Activated naive CD8-positive, alpha-beta T cell treated with anti-CD3 and anti-CD28 coated beads for 36 hours (primary cell): ENCODE data around the gene RHOF. TPM values are rescaled to one million over a fixed set of nuclear protein-coding genes. Genes with fewer than 3 reads are reported as not detected.

ENCODE experiments used
- DNase-seq: peaks from one replicate; pipeline ENCODE4 v3.0.0; 2021
- H3K27ac Mint-ChIP-seq: one replicate; pipeline ENCODE4 v1.8.0; 2022; ENCODE audit warnings: mild to moderate bottlenecking, moderate library complexity, mixed read lengths
- H3K27me3 Mint-ChIP-seq: one replicate; pipeline ENCODE4 v1.8.0; 2022; ENCODE audit warnings: mild to moderate bottlenecking, mixed read lengths
- H3K36me3 Mint-ChIP-seq: one replicate; pipeline ENCODE4 v1.8.0; 2021; ENCODE audit warnings: mild to moderate bottlenecking, mixed read lengths
- H3K4me1 Mint-ChIP-seq: one replicate; pipeline ENCODE4 v1.8.0; 2021; ENCODE audit warnings: mixed read lengths
- H3K4me3 Mint-ChIP-seq: one replicate; pipeline ENCODE4 v1.8.0; 2022; ENCODE audit warnings: mild to moderate bottlenecking, moderate library complexity, mixed read lengths
- H3K9me3 Mint-ChIP-seq: one replicate; pipeline ENCODE4 v1.8.0; 2022; ENCODE audit warnings: mixed read lengths
- total RNA-seq, 2 experiments: library from RNA; stranded (reverse); gene quantifications; one replicate each; pipeline ENCODE4 v1.2.3, GENCODE V29; 2021

RHOF gene
- 10 to 100 TPM; 78.6 to 85.5 TPM for total RNA-seq

GRCh38 chr12:121793440-121793837 is at the start of gene RHOF:
TSS of gene RHOF (minus strand) at chr12:121793688. CDS start at chr12:121793633, 55 bp downstream.
- H3K27ac Mint-ChIP-seq = peak within 1 kb of the TSS; percentile 98
- no peak for DNase-seq
- H3K36me3 Mint-ChIP-seq = peaks cover 33% of the 10 kb centered on the region
- peak within 1 kb of the TSS; percentile 96 for H3K4me3 Mint-ChIP-seq
- peaks cover 61% of the 10 kb centered on the region for H3K4me1 Mint-ChIP-seq
- H3K9me3 Mint-ChIP-seq = no peaks in the 10 kb centered on the region
- H3K27me3 Mint-ChIP-seq = no peaks in the 10 kb centered on the region

- Mint-ChIP-seq H3K27ac (peak overlapping the region; percentile 92), H3K9me3 (no peaks in the 10 kb centered on the region), H3K4me1 (peaks cover 14% of the 10 kb centered on the region), H3K4me3 (peak overlapping the region; percentile 96), H3K36me3 (no peaks in the 10 kb centered on the region), H3K27me3 (no peaks in the 10 kb centered on the region)
- no peak for DNase-seq
These were observed 46.7 kb upstream of the RHOF start for GRCh38 chr12:121839993-121840761.

GRCh38 chr12:121839106-121839992 is 45.9 kb upstream of the RHOF start:
- Mint-ChIP-seq H3K9me3 (no peaks in the 10 kb centered on the region), H3K4me3 (peak overlapping the region; percentile 96), H3K27ac (peak overlapping the region; percentile 92), H3K27me3 (no peaks in the 10 kb centered on the region), H3K36me3 (no peaks in the 10 kb centered on the region), H3K4me1 (peaks cover 14% of the 10 kb centered on the region)
- peak; percentile 100 for DNase-seq

DNA sequence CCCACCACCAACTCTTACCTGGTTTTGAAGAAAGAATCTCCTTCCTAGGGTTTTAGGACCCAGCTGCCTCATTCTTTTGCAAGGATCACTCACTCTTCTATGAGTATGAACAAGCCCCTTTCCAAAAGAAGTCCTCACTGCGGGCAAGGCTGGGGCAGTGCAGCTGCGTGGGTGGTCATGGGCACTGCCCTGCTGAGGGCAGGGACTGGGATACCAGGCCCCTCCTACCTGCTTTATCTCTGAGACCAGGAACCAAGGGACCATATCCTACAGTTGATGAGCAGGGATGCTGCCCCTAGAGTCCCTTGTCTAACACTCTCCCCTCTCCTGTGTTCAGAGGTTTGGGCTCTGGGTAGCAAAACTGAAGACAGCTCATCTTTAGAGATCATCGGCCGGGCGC is 44.6 kb upstream of the RHOF start:
- Mint-ChIP-seq H3K9me3 (no peaks in the 10 kb centered on the region), H3K4me3 (no peak overlapping the region), H3K27me3 (no peaks in the 10 kb centered on the region), H3K36me3 (no peaks in the 10 kb centered on the region), H3K4me1 (peaks cover 14% of the 10 kb centered on the region), H3K27ac (no peak overlapping the region)
- DNase-seq = no peak

DNA sequence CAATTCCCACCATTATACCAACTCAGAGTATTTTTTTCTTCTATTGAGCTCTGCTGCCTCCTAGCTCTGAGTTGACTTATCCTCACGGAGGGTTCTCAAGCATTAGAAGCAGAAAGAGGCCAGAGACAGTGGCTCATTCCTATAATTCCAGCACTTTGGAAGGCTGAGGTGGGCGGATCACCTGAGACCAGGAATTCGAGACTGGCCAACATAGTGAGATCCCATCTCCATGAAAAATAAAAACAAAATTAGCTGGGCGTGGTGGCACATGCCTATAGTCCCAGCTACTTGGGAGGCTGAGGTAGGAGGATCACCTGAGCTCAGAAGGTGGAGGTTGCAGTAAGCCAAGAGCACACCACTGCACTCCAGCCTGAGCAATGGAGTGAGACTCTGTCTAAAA is 44.2 kb upstream of the RHOF start:
- Mint-ChIP-seq H3K27me3 (no peaks in the 10 kb centered on the region), H3K36me3 (no peaks in the 10 kb centered on the region), H3K4me1 (peaks cover 14% of the 10 kb centered on the region), H3K4me3 (no peak overlapping the region), H3K9me3 (no peaks in the 10 kb centered on the region), H3K27ac (no peak overlapping the region)
- no peak for DNase-seq

DNA sequence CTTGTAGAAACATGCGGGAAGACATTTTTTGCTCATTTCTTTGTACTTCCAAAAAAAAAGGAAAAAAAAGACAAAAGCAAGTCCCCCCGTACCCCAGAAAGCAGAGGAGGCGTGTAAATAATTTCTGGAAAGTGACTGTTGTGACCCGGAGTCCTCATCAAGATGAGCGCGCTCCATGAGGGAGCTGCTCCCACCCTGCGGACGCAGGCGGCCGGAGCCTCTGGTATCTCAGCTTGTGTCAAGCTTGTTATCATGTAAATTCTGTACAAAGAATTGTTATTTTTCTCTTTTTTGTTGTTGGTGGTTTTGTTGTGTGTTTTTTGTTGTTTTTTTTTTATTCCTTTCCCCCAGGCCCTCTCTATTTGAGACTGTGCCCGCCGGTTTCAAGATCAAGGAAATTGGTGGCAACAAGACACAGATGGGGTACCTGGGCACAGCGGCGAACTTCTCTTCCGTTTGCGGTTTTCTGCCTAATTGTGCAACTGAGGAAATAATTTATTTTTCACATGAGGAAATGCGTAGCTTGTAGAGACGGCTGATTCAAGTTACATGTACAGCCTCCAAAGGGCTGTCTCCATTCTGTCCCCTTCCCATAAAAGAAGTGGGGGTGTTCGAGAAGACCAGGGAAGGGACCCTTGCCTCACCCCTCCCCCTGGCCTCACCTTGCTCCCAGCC is 38.2 kb upstream of the RHOF start:
- peaks cover 8% of the 10 kb centered on the region for H3K36me3 Mint-ChIP-seq
- no peak for DNase-seq
- no peaks in the 10 kb centered on the region for H3K9me3 Mint-ChIP-seq
- H3K27me3 Mint-ChIP-seq = no peaks in the 10 kb centered on the region
- H3K4me1 Mint-ChIP-seq = no peaks in the 10 kb centered on the region
- no peak overlapping the region for H3K27ac Mint-ChIP-seq
- H3K4me3 Mint-ChIP-seq = no peak overlapping the region

DNA sequence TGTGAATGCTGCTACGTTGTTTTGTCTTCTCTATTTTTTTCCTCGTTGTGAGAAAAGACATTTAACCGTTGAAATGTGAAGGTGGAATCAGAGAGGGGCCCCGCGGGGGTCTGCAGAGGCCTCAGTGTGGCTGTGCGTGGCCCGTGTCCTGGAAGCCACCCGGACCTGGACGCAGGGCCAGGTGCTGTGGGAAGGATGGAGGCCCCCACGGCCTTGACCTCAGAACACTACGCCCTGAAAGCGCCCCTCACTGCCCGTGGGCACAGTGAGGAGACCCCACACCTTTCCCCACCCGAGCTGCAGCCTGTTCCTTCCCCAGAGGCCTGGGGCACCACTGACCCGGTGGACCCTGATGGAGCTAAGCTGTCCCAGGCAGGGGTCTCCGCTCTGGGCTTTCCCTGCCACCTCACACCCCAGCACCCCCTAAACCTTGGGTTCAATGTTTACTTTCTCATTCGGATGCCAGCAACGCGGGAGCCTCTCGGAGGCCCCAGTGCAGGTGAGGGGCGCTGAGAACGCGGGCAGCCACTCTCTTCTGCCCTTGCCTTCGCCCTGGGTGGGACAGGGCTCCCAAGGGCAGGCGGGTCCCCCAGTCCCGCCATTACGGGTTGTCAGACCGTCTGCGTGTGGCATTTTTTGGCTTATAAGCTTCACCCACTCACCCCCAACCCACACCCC is 37.2 kb upstream of the RHOF start:
- H3K27ac Mint-ChIP-seq = no peak overlapping the region
- H3K27me3 Mint-ChIP-seq = no peaks in the 10 kb centered on the region
- no peaks in the 10 kb centered on the region for H3K9me3 Mint-ChIP-seq
- DNase-seq = no peak
- no peaks in the 10 kb centered on the region for H3K4me1 Mint-ChIP-seq
- H3K36me3 Mint-ChIP-seq = peaks cover 8% of the 10 kb centered on the region
- no peak overlapping the region for H3K4me3 Mint-ChIP-seq

DNA sequence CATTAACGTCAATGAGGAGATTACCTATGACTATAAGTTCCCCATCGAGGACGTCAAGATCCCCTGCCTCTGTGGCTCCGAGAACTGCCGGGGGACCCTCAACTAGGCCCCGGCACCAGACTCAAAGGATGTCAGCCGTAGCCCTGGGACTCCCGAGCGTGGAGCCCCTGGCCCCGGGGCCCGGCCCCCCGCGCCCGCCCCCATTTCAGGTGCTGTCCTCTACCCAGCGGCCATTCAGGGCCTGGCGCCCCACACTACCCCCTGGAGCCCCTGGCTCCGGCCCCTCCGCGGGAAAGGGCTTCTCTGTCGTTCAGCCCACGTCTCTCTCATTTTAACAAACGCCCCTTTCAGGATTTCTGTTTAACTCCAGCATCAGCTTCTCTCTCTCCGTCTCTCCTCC is 36.6 kb upstream of the RHOF start:
- H3K27me3 Mint-ChIP-seq = no peaks in the 10 kb centered on the region
- peaks cover 8% of the 10 kb centered on the region for H3K36me3 Mint-ChIP-seq
- H3K4me3 Mint-ChIP-seq = no peak overlapping the region
- no peak for DNase-seq
- H3K9me3 Mint-ChIP-seq = no peaks in the 10 kb centered on the region
- H3K27ac Mint-ChIP-seq = no peak overlapping the region
- H3K4me1 Mint-ChIP-seq = no peaks in the 10 kb centered on the region

DNA sequence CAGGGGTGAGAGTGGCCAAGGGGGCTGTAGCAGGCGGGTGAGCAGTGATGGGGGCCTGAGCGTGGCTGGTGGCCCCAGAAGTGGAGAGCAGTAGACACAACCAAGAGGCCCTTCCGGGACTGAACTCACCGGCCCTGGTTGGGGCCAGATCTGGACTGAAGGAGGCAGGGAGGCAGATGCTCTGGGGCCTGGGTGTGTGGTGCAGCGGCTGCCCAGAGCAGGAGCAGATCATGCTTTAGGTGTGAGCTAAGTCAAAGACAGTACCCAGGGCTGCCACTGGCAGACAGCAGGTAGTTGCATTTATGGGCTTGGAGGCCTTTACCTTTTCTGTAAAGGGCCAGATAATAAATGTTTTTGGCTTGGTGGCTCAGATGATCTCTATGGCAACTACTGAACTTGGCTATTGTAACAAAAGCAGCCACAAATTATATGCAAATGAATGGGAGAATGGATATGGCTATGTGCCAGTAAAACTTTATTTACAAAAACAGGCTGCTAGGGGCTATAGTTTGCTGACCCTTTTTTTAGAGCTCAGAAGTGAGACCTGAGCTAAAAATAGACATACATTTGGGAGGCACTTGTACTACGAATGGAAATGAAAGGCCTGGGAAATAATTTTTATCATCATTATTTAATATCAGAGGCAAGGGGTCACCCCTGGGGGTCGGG is 35.9 kb upstream of the RHOF start:
- Mint-ChIP-seq H3K36me3 (peaks cover 8% of the 10 kb centered on the region), H3K27ac (peak overlapping the region; percentile 43), H3K4me1 (no peaks in the 10 kb centered on the region)

DNA sequence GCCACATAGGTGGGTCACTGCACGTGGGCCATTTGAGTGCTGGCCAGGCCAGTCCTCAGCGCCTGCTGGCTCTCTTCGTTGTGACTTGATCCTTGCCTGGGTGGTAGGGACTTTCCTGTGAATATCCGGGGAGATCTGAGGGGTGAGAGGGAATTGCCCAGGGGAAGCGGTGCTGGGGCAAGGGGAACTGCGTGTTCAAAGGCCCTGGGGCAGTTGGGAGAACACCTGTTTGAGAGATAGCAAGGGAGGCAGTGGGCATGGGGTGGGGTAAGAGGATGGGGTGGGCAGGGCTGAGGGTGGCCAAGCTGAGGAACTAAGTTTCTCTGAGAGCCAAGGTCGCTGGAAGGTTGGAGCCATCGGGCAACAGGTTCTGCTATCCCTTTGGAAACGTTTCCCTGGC is 35.3 kb upstream of the RHOF start:
- Mint-ChIP-seq H3K9me3 (no peaks in the 10 kb centered on the region), H3K27me3 (no peaks in the 10 kb centered on the region), H3K27ac (no peak overlapping the region)

More for the DNA sequence above, 35.9 kb upstream of the RHOF start:
- Mint-ChIP-seq H3K9me3 (no peaks in the 10 kb centered on the region), H3K27me3 (no peaks in the 10 kb centered on the region), H3K4me3 (no peak overlapping the region)
- DNase-seq = no peak

DNA sequence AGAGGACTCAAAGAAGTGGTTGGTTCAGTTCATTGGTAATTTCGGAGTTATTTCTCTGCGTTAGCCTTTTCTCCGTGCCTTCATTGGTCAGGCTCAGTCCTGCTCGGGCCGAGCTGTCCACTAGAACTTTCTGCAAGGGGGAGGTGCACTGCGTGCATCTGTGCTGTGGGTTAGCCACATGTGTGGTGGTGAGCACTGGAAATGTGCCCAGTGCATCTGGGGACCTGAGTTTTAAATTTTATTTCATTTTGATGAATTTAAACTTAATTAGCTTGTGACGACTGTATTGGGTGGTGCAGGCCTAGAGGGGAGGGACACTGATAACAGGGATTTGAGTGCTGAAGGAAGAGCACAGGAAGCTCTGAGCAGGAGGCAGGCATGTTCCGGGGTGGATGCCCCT is 34.8 kb upstream of the RHOF start:
- DNase-seq = no peak
- Mint-ChIP-seq H3K27me3 (no peaks in the 10 kb centered on the region), H3K36me3 (peaks cover 12% of the 10 kb centered on the region), H3K9me3 (no peaks in the 10 kb centered on the region), H3K4me3 (no peak overlapping the region), H3K27ac (no peak overlapping the region), H3K4me1 (no peaks in the 10 kb centered on the region)

More for the DNA sequence above, 35.3 kb upstream of the RHOF start:
- H3K36me3 Mint-ChIP-seq = peaks cover 8% of the 10 kb centered on the region
- no peak for DNase-seq
- no peaks in the 10 kb centered on the region for H3K4me1 Mint-ChIP-seq
- no peak overlapping the region for H3K4me3 Mint-ChIP-seq

DNA sequence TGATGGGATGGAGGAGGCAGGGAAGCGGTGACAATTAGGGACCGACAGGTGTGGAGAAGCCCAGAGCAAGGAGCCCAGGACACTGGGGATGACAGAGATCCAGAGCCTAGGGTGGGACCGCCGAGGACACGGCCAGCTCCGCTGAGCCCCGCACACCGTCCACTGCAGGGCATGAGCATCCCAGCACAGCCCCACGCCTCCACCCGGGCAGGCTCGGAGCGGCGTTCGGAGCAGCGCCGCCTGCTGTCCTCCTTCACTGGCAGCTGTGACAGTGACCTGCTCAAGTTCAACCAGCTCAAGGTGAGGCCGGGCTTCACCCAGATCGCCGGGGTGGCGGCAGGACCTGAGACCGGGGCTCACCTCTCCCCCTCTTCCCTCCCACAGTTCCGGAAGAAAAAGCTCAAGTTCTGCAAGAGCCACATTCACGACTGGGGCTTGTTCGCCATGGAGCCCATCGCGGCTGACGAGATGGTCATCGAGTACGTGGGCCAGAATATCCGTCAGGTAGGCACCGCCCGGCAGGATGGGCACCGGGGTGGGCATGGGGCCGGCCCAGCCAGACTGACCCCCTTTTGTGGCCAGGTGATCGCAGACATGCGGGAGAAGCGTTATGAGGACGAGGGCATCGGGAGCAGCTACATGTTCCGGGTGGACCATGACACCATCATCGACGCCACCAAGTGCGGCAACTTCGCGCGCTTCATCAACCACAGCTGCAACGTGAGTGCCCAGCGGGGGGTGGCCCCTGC is 34.0 kb upstream of the RHOF start:
- Mint-ChIP-seq H3K4me1 (no peaks in the 10 kb centered on the region), H3K27ac (no peak overlapping the region), H3K36me3 (peaks cover 12% of the 10 kb centered on the region), H3K9me3 (no peaks in the 10 kb centered on the region), H3K27me3 (no peaks in the 10 kb centered on the region), H3K4me3 (no peak overlapping the region)
- no peak for DNase-seq

DNA sequence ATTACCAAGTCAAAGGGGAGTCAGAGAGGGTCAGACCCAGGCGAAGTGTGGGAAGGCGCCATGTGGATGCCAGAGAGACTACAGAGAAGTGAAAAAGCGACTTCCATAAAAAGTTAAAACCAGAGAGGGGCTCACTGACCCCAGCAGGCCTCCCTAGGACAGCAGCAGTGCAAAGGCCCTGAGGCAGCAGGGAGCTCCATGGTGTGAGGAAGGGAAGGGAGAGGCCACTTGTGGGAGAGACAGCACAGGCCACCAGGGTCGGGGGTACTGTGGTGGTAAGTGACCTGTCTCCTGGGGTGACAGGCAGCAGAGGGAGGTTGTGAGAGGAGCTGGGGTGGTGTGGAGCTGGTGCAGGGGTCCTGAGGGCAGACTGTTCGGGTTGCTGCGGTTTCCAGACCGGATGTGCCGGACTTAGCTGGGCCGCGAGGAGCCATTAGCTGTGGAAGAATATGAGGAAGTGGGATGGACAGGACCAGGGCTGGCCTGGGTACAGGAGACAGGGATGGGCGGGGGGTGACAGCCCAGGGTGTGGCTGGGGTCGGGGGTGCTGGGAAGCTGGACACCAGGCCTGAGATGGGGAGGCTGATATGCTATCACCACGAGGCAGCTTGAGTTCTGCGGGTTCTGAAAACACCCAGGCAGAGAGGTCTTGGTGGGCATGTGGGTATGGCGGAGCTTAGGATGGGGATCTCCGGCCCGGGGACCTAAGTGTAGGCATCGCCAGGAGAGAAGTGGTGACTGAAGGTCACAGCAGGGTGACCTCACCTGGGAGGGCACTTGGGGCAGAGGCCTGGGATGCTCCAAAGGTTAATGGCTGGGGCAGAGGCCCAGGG is 33.0 kb upstream of the RHOF start:
- H3K4me1 Mint-ChIP-seq = no peaks in the 10 kb centered on the region
- H3K36me3 Mint-ChIP-seq = peaks cover 9% of the 10 kb centered on the region
- no peaks in the 10 kb centered on the region for H3K9me3 Mint-ChIP-seq
- no peak for DNase-seq
- no peak overlapping the region for H3K4me3 Mint-ChIP-seq
- no peaks in the 10 kb centered on the region for H3K27me3 Mint-ChIP-seq
- peak overlapping the region; percentile 51 for H3K27ac Mint-ChIP-seq
